A172 (cell line): ENCODE results near the gene TATDN2. TPM values are rescaled to one million over a fixed set of nuclear protein-coding genes. Genes with fewer than 3 reads are reported as not detected.
A peak's percentile ranks its signal among the peaks of the same experiment; 100 is the strongest.

Source experiments
- DNase-seq: peaks from one replicate; pipeline ENCODE4 v3.0.0-alpha.2; 2015; ENCODE audit warnings: low spot score
- total RNA-seq: library from RNA; depleted of rRNA; stranded (reverse); fragments of >200 nt; shearing (Covaris generic); gene quantifications from 2 replicates; pipeline ENCODE4 v1.2.3, GENCODE V29; 2014; rRNA removed

The TATDN2 gene, protein sequence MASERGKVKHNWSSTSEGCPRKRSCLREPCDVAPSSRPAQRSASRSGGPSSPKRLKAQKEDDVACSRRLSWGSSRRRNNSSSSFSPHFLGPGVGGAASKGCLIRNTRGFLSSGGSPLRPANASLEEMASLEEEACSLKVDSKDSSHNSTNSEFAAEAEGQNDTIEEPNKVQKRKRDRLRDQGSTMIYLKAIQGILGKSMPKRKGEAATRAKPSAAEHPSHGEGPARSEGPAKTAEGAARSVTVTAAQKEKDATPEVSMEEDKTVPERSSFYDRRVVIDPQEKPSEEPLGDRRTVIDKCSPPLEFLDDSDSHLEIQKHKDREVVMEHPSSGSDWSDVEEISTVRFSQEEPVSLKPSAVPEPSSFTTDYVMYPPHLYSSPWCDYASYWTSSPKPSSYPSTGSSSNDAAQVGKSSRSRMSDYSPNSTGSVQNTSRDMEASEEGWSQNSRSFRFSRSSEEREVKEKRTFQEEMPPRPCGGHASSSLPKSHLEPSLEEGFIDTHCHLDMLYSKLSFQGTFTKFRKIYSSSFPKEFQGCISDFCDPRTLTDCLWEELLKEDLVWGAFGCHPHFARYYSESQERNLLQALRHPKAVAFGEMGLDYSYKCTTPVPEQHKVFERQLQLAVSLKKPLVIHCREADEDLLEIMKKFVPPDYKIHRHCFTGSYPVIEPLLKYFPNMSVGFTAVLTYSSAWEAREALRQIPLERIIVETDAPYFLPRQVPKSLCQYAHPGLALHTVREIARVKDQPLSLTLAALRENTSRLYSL
- total RNA-seq = 16.0 and 18.8 TPM in 2 replicates

DNA sequence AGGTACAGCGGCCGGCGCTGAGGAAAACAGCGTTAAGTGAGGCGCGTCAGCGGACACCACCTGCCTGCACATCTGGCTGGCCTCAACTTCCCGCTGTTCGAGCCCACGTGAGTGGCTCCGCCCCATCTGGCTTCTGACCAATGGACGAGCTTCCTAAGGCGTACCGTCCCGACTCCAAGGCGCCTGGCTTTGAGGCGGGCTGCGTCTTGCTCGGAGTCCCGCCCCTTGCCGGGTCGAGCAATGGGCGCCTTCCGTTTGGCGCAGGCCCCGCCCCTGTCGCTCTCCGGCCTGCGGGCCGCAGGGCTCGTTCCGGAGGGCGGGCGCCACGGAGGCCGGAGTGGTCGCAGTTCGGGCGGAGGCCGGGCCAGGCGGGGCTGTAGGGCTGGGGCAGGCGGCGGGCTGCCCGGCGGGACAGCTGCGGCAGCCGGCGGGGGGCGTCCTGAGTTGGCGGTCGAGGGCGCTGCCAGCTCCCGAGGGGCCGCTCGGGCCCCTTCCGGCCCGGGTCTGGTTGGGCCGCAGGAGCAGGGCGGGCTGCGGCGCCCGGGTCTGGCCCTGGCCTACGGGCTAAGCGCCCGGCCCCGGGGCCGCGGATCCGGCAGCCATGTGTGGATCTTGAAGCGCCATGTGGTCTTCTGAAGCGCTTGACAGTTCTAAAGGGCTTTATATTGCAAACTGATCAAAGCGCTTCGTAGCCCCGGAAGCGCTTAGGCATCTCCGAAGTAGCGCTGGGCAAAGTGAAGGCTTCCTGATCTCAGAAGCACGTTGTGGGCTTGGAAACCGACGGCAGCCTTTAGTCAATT, at the start of gene TATDN2:
TSS of gene TATDN2 (plus strand) at position 276 of the 800 bp plus-strand sequence. CDS start 742 bp downstream, outside the sequence.
- DNase-seq = peak; percentile 88

- DNase-seq = peak; percentile 88
Measured at GRCh38 chr3:10198761-10199649, 49.3 kb upstream of the TATDN2 start.

GRCh38 chr3:10204921-10205320, 43.3 kb upstream of the TATDN2 start:
- no peak for DNase-seq

DNA sequence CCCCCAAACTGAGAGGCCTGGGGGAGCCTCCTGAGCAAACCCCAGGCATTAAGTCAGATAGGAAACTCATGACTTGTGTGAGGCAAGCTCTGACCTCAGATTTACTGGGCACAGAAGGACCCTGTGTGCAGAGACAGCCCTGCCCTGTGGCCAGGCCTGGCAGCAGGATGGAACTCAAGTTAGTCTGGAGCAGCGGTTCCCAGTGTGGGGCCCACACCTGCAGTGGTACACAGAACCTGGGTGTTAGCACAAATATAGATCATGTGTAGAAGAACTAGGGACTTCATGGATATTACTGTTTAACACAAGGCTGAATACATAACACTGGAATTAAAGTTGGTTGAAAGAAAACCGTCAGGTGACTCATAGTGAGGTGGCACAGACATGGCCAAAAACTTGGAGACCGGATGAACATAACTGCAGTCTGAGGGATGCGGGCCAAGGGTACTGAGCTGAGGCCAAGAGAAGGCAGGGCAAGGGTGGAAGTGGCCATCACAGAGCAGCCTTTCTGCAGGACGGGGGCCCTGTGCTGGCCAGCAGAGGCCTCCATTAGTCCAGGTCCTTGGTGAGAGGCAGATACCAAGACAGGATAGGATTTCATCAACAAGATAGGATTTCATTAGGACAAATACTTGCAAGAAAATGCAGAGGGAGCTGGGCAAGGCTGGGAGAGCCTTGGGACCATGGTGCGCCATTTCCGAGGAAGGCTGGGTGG, 42.7 kb upstream of the TATDN2 start:
- peak; percentile 97 for DNase-seq

- no peak for DNase-seq
Measured at GRCh38 chr3:10206166-10206511, 42.1 kb upstream of the TATDN2 start.

- DNase-seq = no peak
Measured at GRCh38 chr3:10213156-10213792, 35.0 kb upstream of the TATDN2 start.

DNA sequence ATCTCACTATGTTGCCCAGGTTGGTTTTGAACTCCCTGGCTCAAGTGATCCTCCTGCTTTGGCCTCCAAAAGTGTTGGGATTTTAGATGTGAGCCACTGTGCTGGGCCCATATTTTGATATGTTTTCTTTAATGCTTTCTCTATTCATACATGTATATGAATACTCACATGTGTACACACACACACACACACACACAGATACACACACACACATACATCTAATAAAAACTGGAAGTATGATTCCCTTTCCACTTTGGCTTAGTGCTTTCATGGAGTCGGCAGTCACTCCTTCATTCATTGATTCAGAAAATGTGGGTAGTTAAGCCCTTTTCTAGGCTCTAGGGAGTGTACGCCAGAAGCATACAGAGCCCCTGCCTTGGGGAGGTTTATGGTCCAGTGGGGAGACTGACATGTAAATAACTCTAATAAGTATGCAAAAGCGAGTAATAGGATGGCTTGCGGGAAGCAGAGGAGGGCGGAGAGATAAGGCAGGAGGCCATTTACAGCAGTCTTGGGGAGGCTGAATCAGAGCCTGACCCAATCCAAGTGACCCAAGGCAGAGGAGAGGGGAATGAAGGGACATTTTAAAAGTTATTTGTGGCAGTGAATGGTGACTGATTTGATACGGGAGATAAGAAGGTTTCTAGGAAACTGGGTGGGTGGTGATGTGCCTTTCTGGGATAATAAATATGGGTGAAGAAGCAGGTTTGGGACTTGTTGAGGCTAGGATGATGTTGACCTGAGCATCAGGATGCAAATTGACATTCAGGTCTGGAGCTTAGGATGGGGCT, 32.5 kb upstream of the TATDN2 start:
- DNase-seq = no peak

GRCh38 chr3:10217359-10217758, 30.9 kb upstream of the TATDN2 start:
- DNase-seq = no peak

- peak; percentile 50 for DNase-seq
Measured at GRCh38 chr3:10219737-10220136, 28.5 kb upstream of the TATDN2 start.

DNA sequence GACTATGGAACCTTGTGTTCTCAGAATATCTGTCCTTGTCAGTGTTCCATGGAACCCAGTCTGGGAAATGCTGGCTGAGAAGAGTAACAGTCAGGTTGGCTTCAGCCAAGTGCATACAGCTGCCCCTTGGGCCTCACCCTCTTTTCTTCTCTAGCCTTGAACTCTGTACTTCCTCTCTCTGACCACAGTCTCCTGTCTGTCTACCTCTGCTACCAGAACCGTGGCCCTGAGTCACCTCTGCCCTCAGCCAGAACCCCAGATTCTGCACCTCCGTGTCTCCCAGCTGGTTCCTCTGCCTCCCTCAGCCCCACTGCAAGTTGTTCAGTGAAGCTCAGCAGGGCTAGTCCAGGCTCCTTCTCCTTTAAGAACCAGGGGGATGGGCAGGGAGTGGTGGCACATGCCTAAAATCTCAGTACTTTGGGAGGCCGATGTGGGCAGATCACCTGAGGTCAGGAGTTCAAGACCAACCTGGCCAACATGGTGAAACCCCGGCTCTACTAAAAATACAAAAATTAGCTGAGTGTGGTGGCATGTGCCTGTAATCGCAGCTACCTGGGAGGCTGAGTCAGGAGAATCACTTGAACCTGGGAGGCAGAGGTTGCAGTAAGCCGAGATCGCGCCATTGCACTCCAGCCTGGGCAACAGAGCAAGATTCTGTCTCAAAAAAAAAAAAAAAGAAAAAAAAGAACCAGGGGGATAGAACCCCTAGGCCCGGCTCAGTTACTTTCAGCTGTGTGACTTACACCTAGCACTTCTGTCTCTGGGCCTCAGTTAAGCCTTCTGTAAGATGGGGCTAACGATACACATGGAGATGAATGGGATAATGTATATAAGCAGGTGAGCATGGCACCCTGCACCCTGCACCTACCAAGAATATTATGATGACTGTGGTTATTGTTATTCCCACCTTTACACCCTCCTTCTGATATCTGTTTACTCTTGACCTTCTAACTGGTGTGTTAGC, 24.3 kb upstream of the TATDN2 start:
- no peak for DNase-seq

DNA sequence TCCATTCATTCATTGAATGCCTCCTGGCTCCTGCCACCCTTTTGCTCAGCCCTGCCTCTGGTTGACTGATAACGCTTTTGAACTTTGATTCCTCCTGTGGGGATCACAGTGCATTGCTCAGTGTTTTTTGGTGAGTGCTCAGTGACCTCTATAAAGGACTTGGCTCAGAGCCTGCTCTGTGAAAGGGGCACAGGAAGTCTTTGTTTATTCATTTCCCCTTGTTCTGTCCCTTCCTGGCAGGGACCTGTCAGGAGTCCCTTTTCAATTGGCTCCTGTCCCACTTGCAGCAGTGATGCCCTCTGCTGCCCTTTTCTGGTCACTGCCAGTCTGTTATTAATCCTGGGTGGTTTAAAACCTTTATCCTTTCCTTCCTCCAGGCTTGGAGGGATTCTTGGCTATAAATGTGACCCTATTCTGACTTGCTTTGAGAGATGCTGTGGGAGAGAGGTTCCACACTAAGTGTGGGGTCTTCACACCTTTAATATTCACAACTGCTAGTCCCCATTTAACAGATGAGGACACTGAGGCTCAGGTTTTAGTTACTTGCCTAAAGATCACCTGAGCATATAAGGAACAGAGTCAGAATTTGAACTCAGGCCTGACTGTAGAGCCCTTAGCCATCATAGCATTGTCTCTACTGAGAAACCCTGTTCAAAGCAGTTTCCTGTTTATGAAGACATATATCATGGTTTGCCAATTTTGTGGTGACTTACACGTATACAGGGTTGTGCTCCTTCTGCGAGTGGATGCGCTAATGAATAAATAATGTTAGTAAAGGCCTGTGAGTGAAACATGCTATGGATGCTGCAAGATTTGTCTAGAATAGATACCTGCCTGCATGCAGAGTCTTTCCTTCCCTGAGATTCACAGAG, 23.2 kb upstream of the TATDN2 start:
- peak; percentile 86 for DNase-seq

- no peak for DNase-seq
Measured at GRCh38 chr3:10226293-10226692, 22.0 kb upstream of the TATDN2 start.

DNA sequence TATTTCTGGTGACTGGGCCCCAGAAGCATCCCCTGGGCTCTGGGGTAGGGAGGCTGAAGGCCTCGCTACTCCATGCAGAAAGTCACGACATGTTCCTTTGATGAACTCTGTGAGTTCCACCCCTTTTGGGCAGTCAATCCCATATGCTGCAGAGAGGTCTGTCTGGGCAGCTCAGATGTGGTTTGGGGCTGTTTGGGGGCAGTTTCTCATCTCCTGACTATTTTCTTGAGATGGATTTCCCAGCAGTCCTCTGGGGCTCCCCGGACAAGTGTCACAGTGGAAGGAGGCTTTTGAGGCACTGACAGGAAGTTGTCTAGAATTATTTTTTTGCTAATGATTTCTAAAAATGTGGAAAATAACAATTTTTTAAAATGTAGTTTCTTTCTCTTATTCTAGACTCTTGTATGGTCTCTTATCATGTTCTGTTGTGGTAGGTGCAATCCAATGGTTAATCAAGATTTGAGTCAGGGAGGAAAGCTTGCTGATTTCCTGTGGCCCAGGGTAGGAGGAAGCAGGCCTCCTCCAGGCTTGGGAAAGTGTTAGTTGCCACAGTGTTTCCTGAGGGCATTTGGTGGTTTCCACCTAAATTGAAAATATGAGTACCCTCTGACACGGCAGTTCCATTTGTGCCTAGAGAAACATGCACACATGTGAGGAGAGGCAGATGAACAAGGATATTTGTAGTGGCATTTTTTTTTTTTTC, 19.9 kb upstream of the TATDN2 start:
- DNase-seq = no peak

DNA sequence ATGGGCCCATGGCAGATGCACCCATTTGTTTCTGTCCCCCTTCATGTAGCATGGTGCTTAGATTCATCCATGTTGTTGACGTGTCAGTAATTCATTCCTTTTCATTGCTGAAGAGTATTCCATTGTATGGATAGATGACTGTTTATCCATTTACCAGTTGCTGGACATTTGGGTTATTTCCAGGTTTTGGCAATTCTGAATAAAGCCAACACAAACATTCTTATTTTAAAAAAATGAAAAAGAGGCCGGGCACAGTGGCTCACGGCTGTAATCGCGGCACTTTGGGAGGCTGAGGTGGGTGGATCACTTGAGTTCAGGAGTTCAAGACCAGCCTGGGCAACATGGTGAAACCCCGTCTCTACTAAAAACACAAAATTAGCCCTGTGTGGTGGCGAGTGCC, 18.7 kb upstream of the TATDN2 start:
- no peak for DNase-seq

- DNase-seq = no peak
Measured at GRCh38 chr3:10232137-10232536, 16.1 kb upstream of the TATDN2 start.

DNA sequence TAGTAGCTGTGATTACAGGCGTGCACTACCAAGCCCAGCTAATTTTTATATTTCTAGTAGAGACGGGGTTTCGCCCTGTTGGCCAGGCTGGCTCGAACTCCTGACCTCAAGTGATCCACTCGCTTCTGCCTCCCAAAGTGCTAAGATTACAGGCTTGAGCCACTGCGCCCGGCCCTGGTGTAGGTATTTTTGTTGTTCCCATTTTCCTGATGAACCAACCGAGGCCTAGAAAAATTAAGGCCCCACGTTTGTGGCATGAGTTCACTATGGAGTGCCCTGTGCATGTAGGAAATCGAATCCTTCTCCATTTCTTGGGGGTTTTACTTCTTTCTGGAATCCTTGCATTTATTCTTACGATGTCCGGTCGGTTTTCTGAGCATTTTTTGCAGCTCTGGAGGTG, 14.3 kb upstream of the TATDN2 start:
- no peak for DNase-seq
